A673 (cell line): ENCODE results near the gene ADCY3. TPM values are rescaled to one million over a fixed set of nuclear protein-coding genes. Genes with fewer than 3 reads are reported as not detected.

Experiments used
- BruUV-seq: library from RNA; stranded (reverse); fragments of 400-500 nt; replicated peaks from 2 replicates; lab custom pipeline; 2021; lab: Mats Ljungman, UMichigan
- CTCF ChIA-PET: fragments of 300-600 bp; sonication (Branson Sonifier 250); formaldehyde crosslinking; loops from one replicate; lab custom pipeline; 2022; ENCODE audit warnings: antibody characterized with exemption; lab: Charles Lee
- POLR2A ChIA-PET: fragments of 300-600 bp; sonication (Branson Sonifier 250); formaldehyde crosslinking; loops from one replicate; lab custom pipeline; 2022; ENCODE audit warnings: antibody characterized with exemption; ENCODE audit not compliant: low non-redundant PET; lab: Charles Lee
- DNase-seq: peaks from one replicate; pipeline ENCODE4 v3.0.0-alpha.2; 2015; ENCODE audit warnings: low spot score
- H3K27ac ChIP-seq: fragments of 200-600 bp; sonication (generic); 2 replicates; pipeline ENCODE4 v1.5.1; 2016; ENCODE audit warnings: mixed run types, low read depth, mild to moderate bottlenecking, mixed read lengths, antibody characterized with exemption, low read length; ENCODE audit not compliant: poor library complexity, severe bottlenecking
- H3K27me3 ChIP-seq: fragments of 200-600 bp; sonication (generic); replicated peaks from 2 replicates; pipeline ENCODE4 v1.6.1; 2017; ENCODE audit warnings: mixed run types, low read depth, mild to moderate bottlenecking, mixed read lengths, antibody characterized with exemption, low read length; ENCODE audit not compliant: insufficient read depth, poor library complexity
- H3K36me3 ChIP-seq: fragments of 200-600 bp; sonication (generic); 2 replicates; pipeline ENCODE4 v1.6.1; 2016; ENCODE audit warnings: mixed run types, mild to moderate bottlenecking, mixed read lengths, antibody characterized with exemption, low read length; ENCODE audit not compliant: insufficient read depth, poor library complexity, severe bottlenecking
- H3K4me1 ChIP-seq: fragments of 200-600 bp; sonication (generic); 2 replicates; pipeline ENCODE4 v1.6.1; 2017; ENCODE audit warnings: mixed run types, mild to moderate bottlenecking, mixed read lengths, antibody characterized with exemption, low read length; ENCODE audit not compliant: insufficient read depth, poor library complexity, severe bottlenecking
- H3K4me3 ChIP-seq: fragments of 200-600 bp; sonication (generic); 2 replicates; pipeline ENCODE4 v1.5.1; 2016; ENCODE audit warnings: low read depth, mixed run types, mild to moderate bottlenecking, mixed read lengths, low read length; ENCODE audit not compliant: poor library complexity, severe bottlenecking
- H3K9me3 ChIP-seq: fragments of 200-600 bp; sonication (generic); 2 replicates; pipeline ENCODE4 v1.6.1; 2016; ENCODE audit warnings: mixed run types, low read depth, mild to moderate bottlenecking, mixed read lengths, antibody characterized with exemption, low read length; ENCODE audit not compliant: poor library complexity, severe bottlenecking
- EZH2 ChIP-seq: fragments of 200-600 bp; sonication (generic); IDR thresholded peaks from 2 replicates; pipeline ENCODE4 v1.6.1; 2017; ENCODE audit warnings: borderline replicate concordance, low read depth, mild to moderate bottlenecking, mixed read lengths, antibody characterized with exemption, low read length; ENCODE audit not compliant: poor library complexity, severe bottlenecking
- intact Hi-C: fragments of 100-400 bp; cut with micrococcal nuclease; formaldehyde crosslinking; loops from one replicate; pipeline ENCODE4 v1.10.0; 2022; ENCODE audit not compliant: unreplicated experiment
- total RNA-seq: library from RNA; stranded (reverse); gene quantifications from 2 replicates; pipeline ENCODE4 v1.2.3, GENCODE V29; 2021
- TF ChIP-seq, protein P1 (sequence below): fragments of 300-800, 200-600 bp; sonication (generic); conservative IDR thresholded peaks from 2 replicates; pipeline ENCODE4 v1.5.1; 2017; ENCODE audit warnings: low read depth, mild to moderate bottlenecking, antibody characterized with exemption, low read length, moderate library complexity, mixed read lengths

ADCY3 gene
- total RNA-seq, 1 experiment from 2014 or later = 42.2 TPM

DNA sequence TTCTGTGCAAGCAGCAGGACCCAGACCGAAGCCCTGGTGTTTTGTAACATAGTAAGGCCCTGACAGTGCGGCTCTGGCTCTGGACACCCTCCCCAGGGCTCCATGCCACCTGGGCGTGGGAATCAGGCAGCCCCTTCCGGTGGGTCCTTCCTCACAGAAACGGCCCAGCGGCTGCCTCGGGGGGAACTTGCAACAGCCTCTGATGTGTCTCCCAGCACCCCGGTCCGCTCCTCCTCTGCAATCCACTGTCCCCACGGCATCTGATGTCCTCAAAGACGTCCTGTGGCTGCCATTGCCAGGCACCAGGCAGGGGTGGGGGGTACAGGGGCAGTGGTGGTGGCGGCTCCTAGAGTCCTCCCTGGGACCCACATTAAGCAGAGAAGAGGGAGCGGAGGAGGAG is 68.0 kb downstream of the ADCY3 start:
- Histone ChIP-seq H3K27ac (no peak overlapping the region), H3K9me3 (no peaks in the 10 kb centered on the region), H3K4me1 (no peaks in the 10 kb centered on the region), H3K27me3 (no peaks in the 10 kb centered on the region), H3K4me3 (no peak overlapping the region), H3K36me3 (no peaks in the 10 kb centered on the region)
- no peak for DNase-seq
- ChIA-PET CTCF (no interaction called here), POLR2A (no interaction called here)
- BruUV-seq = no TSS peak
- intact Hi-C loops = loop anchor here (5.0 kb wide), 1 partner anchor 190 kb away; the partner anchor contains the start of gene EFR3B
- no peak for TF ChIP-seq EZH2
- TF ChIP-seq, protein P1, sequence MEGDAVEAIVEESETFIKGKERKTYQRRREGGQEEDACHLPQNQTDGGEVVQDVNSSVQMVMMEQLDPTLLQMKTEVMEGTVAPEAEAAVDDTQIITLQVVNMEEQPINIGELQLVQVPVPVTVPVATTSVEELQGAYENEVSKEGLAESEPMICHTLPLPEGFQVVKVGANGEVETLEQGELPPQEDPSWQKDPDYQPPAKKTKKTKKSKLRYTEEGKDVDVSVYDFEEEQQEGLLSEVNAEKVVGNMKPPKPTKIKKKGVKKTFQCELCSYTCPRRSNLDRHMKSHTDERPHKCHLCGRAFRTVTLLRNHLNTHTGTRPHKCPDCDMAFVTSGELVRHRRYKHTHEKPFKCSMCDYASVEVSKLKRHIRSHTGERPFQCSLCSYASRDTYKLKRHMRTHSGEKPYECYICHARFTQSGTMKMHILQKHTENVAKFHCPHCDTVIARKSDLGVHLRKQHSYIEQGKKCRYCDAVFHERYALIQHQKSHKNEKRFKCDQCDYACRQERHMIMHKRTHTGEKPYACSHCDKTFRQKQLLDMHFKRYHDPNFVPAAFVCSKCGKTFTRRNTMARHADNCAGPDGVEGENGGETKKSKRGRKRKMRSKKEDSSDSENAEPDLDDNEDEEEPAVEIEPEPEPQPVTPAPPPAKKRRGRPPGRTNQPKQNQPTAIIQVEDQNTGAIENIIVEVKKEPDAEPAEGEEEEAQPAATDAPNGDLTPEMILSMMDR = no peak

DNA sequence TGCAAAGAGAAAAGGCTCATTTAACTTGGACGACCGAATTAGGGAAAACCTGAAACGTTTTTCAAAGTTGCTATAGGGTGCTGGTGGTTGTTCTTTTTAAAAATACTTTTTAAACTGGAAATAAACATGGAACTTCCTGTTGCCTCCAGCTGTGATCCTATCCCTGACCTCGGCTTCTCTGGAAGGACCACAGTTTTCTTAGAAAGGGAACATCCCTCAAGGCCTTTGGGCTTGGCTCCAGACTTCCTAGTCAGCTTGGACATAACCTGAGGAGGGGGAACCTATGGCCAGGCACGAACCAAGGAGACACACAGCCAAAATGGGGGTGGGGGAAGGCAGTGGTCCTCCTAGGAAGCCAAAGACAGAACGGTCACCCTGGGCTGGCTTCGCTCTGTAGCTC is 69.1 kb downstream of the ADCY3 start:
- DNase-seq = no peak
- no peaks in the 10 kb centered on the region for H3K36me3 ChIP-seq
- POLR2A ChIA-PET = no interaction called here
- no peaks in the 10 kb centered on the region for H3K9me3 ChIP-seq
- H3K4me3 ChIP-seq = no peak overlapping the region
- BruUV-seq = no TSS peak
- TF ChIP-seq, protein P1 = no peak
- no peak for TF ChIP-seq EZH2
- no peak overlapping the region for H3K27ac ChIP-seq
- no peaks in the 10 kb centered on the region for H3K4me1 ChIP-seq
- CTCF ChIA-PET = no interaction called here
- intact Hi-C loops = loop anchor here (5.0 kb wide), 1 partner anchor 191 kb away; the partner anchor contains the start of gene EFR3B
- H3K27me3 ChIP-seq = no peaks in the 10 kb centered on the region

DNA sequence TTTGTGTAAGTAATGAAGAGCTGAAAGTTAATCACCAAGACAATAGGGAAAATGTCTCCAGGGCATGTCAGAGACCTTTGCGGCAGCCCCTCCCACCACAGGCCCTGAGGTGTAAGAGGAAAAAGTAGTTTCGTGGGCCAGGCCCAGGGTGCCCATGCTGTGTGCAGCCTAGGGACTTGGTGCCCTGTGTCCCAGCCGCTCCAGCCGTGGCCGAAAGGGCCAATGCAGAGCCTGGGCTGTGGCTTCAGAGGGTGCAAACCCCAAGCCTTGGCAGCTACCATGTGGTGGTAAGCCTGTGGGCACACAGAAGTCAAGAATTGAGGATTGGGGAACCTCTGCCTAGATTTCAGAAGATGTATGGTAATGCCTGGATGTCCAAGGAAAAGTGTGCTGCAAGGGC is 74.3 kb downstream of the ADCY3 start:
- ChIA-PET POLR2A (no interaction called here), CTCF (no interaction called here)
- Histone ChIP-seq H3K9me3 (no peaks in the 10 kb centered on the region), H3K27me3 (no peaks in the 10 kb centered on the region), H3K36me3 (no peaks in the 10 kb centered on the region), H3K4me1 (no peaks in the 10 kb centered on the region), H3K27ac (no peak overlapping the region), H3K4me3 (no peak overlapping the region)
- intact Hi-C loops = no loop called here
- no TSS peak for BruUV-seq
- DNase-seq = no peak
- no peak for TF ChIP-seq EZH2
- TF ChIP-seq, protein P1 = no peak
